ENCODE results near the gene TMEM267. TPM values are rescaled to one million over a fixed set of nuclear protein-coding genes. Genes with fewer than 3 reads are reported as not detected.

The TMEM267 gene
- total and polyA plus RNA-seq, 2 experiments from 2014 or later, result 6.5 to 11.2 TPM

DNA sequence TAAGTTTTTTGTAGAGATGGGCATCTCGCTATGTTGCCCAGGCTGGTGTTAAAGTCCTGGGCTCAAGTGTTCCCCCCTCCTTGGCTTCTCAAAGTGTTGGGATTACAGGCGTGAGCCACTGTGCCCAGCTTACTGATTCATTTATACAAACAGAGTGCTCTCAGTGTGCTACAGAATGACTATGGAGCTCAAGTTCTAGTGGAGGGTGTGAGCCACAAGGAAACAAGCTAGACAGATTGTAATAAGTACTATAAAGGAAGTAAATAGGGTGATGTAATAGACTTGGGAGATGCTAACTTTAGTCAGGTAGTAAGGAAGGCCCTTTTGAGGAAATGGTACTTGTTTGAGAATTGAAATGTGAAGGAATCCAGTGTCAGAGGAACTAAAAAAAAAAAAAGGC, 1.7 kb upstream of the TMEM267 start:
- peaks cover 10% of the 10 kb centered on the region; the same call in 2 of the 3 replicates for H3K4me1 Mint-ChIP-seq
- H3K4me2 ChIP-seq, result no peak overlapping the region
- H3K9me2 ChIP-seq (ENCODE audit: insufficient read depth), result no peaks in the 10 kb centered on the region
- H3K4me3 ChIP-seq, result no peak overlapping the region
- H3K27me3 ChIP-seq (ENCODE audit: insufficient read depth), result no peaks in the 10 kb centered on the region
- no peak overlapping the region for H2AFZ ChIP-seq
- peaks cover 13% of the 10 kb centered on the region for H3K4me1 ChIP-seq (ENCODE audit: insufficient read depth)
- TF ChIP-seq EZH2phosphoT487 (IDR thresholded peaks at IDR 0.05; ENCODE audit: unreplicated experiment), result no peak
- no peak for TF ChIP-seq JUNB (IDR thresholded peaks at IDR 0.05; ENCODE audit: unreplicated experiment)
- TF ChIP-seq ZNF331 (CRISPR knock-in tag; IDR thresholded peaks at IDR 0.05; ENCODE audit: low read depth), result no peak
- TF ChIP-seq NANOG (IDR thresholded peaks at IDR 0.05; ENCODE audit: borderline replicate concordance), result no peak
- no peak for TF ChIP-seq ZNF114 (CRISPR knock-in tag; IDR thresholded peaks at IDR 0.05)
- TF ChIP-seq CTCF (conservative IDR thresholded peaks at IDR 0.05; ENCODE audit: low read depth in 2 of 2), result no peak
- no peak for TF ChIP-seq CREB1 (CRISPR knock-in tag; IDR thresholded peaks at IDR 0.05; ENCODE audit: low read depth)
- no peak for TF ChIP-seq STAT1 (IDR thresholded peaks at IDR 0.05; ENCODE audit: unreplicated experiment)
- peaks cover 14% of the 10 kb centered on the region; the same call in 1 of the 2 replicates for H3K79me2 ChIP-seq (replicated peaks; ENCODE audit: insufficient read depth)
- no peak for DNase-seq (ENCODE audit: low spot score)
- no peaks in the 10 kb centered on the region for H3F3A ChIP-seq (replicated peaks; ENCODE audit: low read depth)
- H3K36me3 ChIP-seq (ENCODE audit: insufficient read depth), result peaks cover 9% of the 10 kb centered on the region; the same call in 1 of the 2 replicates
- H3K4me3 Mint-ChIP-seq, result no peak overlapping the region
- no peaks in the 10 kb centered on the region for H4K20me1 ChIP-seq (replicated peaks; ENCODE audit: insufficient read depth)
- H3K36me3 Mint-ChIP-seq (ENCODE audit: low read depth), result peaks cover 15% of the 10 kb centered on the region; the same call in 2 of the 3 replicates
- ATAC-seq, result no peak
- peaks cover 8% of the 10 kb centered on the region for H3K27me3 Mint-ChIP-seq (ENCODE audit: insufficient read depth, low read depth, poor library complexity)
- H3K27ac Mint-ChIP-seq, result peak overlapping the region; percentile 60; the same call in 1 of the 2 replicates
- H3K9me3 Mint-ChIP-seq, result no peaks in the 10 kb centered on the region; the same call in 2 of the 3 replicates
- H3K27ac ChIP-seq (ENCODE audit: low read depth), result no peak overlapping the region

- peaks cover 10% of the 10 kb centered on the region; the same call in 2 of the 3 replicates for H3K4me1 Mint-ChIP-seq
- Histone ChIP-seq H3K4me3 (peak overlapping the region; percentile 73), H3K79me2 (replicated peaks; ENCODE audit: insufficient read depth) (peaks cover 18% of the 10 kb centered on the region), H3K9me2 (ENCODE audit: insufficient read depth) (no peaks in the 10 kb centered on the region), H3K4me1 (ENCODE audit: insufficient read depth) (peaks cover 13% of the 10 kb centered on the region), H3F3A (replicated peaks; ENCODE audit: low read depth) (no peaks in the 10 kb centered on the region), H3K36me3 (ENCODE audit: insufficient read depth) (no peaks in the 10 kb centered on the region), H3K27me3 (ENCODE audit: insufficient read depth) (no peaks in the 10 kb centered on the region), H3K27ac (ENCODE audit: low read depth) (peak overlapping the region; percentile 92), H2AFZ (0 out of 2 replicates have a peak overlapping the region, but pooled peaks have one; percentile 53), H4K20me1 (replicated peaks; ENCODE audit: insufficient read depth) (no peaks in the 10 kb centered on the region), H3K4me2 (peak overlapping the region; percentile 77)
- peak; percentile 60 to 69 for TF ChIP-seq CTCF (conservative IDR thresholded peaks at IDR 0.05; ENCODE audit: low read depth in 2 of 2)
- TF ChIP-seq NANOG (IDR thresholded peaks at IDR 0.05; ENCODE audit: borderline replicate concordance), result no peak
- peak; percentile 80 for ATAC-seq
- peak overlapping the region; percentile 92 for H3K4me3 Mint-ChIP-seq
- peak; percentile 93 for DNase-seq (ENCODE audit: low spot score)
- H3K27ac Mint-ChIP-seq, result peak overlapping the region; percentile 99
- peaks cover 8% of the 10 kb centered on the region; the same call in 2 of the 3 replicates for H3K36me3 Mint-ChIP-seq (ENCODE audit: low read depth)
- peaks cover 8% of the 10 kb centered on the region for H3K27me3 Mint-ChIP-seq (ENCODE audit: insufficient read depth, low read depth, poor library complexity)
- H3K9me3 Mint-ChIP-seq, result no peaks in the 10 kb centered on the region; the same call in 2 of the 3 replicates
These were observed 613 bp upstream of the TMEM267 start for GRCh38 chr5:43484106-43484849.
